HepG2 (cell line): ENCODE measurements around the gene ADCY1. TPM values are rescaled to one million over a fixed set of nuclear protein-coding genes. Genes with fewer than 3 reads are reported as not detected.

Source experiments
- ARID3A ChIP-seq: IDR thresholded peaks from 2 replicates; pipeline ENCODE4 v1.6.1; 2012; ENCODE audit warnings: low read depth, low read length, improper control_type of control experiment
- CREB1 ChIP-seq, 2 experiments: fragments of 450-650 bp in 1 of 2; IDR thresholded peaks; 2 replicates each; pipeline ENCODE4 v1.6.1; 2016 to 2017; ENCODE audit warnings: control low read depth in 1 of 2, mild to moderate bottlenecking in 1 of 2, missing compliant biosample characterization in 1 of 2, missing genetic modification characterization in 1 of 2
- HNF1B ChIP-seq: sonication (generic); formaldehyde crosslinking; IDR thresholded peaks from 2 replicates; pipeline ENCODE4 v1.5.1; 2020; ENCODE audit warnings: mild to moderate bottlenecking, moderate library complexity, missing genetic modification reagents
- IRF1 ChIP-seq: sonication (generic); formaldehyde crosslinking; IDR thresholded peaks from 2 replicates; pipeline ENCODE4 v1.4.0; 2020; ENCODE audit warnings: low read depth, mild to moderate bottlenecking, missing genetic modification reagents
- MXD4 ChIP-seq: IDR thresholded peaks from 2 replicates; pipeline ENCODE4 v1.6.1; 2016; ENCODE audit warnings: mild to moderate bottlenecking, missing biosample characterization, missing genetic modification reagents
- NCOA5 ChIP-seq: sonication (generic); formaldehyde crosslinking; IDR thresholded peaks from 2 replicates; pipeline ENCODE4 v1.4.0; 2020; ENCODE audit warnings: missing genetic modification reagents
- NR0B2 ChIP-seq: sonication (generic); formaldehyde crosslinking; IDR thresholded peaks from 2 replicates; pipeline ENCODE4 v1.4.0; 2020; ENCODE audit warnings: mild to moderate bottlenecking, missing genetic modification reagents
- PCBP2 ChIP-seq: fragments of 200-400 bp; formaldehyde crosslinking; optimal IDR thresholded peaks from 2 replicates; pipeline ENCODE3; 2018; ENCODE audit warnings: low read length, low read depth; ENCODE audit not compliant: poor library complexity, severe bottlenecking
- PHF20 ChIP-seq: sonication (generic); formaldehyde crosslinking; IDR thresholded peaks from 2 replicates; pipeline ENCODE4 v1.5.0; 2020; ENCODE audit warnings: mild to moderate bottlenecking, missing genetic modification reagents
- RXRA ChIP-seq: sonication (generic); formaldehyde crosslinking; IDR thresholded peaks from 2 replicates; pipeline ENCODE4 v1.5.1; 2020; ENCODE audit warnings: missing genetic modification reagents
- XRCC5 ChIP-seq: fragments of 200-400 bp; formaldehyde crosslinking; optimal IDR thresholded peaks from 2 replicates; pipeline ENCODE3; 2017; ENCODE audit warnings: mild to moderate bottlenecking, low read length
- ZBTB20 ChIP-seq: sonication (generic); formaldehyde crosslinking; IDR thresholded peaks from 2 replicates; pipeline ENCODE4 v1.8.1; 2023; ENCODE audit warnings: missing genetic modification reagents, low read depth, mild to moderate bottlenecking, borderline replicate concordance
- ZKSCAN1 ChIP-seq: fragments of 150-350 bp; IDR thresholded peaks from 2 replicates; pipeline ENCODE4 v1.6.1; 2014; ENCODE audit warnings: low read length
- ZNF101 ChIP-seq: sonication (generic); formaldehyde crosslinking; IDR thresholded peaks from 2 replicates; pipeline ENCODE4 v1.4.0; 2020; ENCODE audit warnings: mild to moderate bottlenecking, low read depth, missing genetic modification reagents, borderline replicate concordance
- ZNF280B ChIP-seq: sonication (generic); formaldehyde crosslinking; IDR thresholded peaks from 2 replicates; pipeline ENCODE4 v1.5.0; 2020; ENCODE audit warnings: missing genetic modification reagents, mild to moderate bottlenecking, borderline replicate concordance
- ZNF687 ChIP-seq: sonication (generic); formaldehyde crosslinking; IDR thresholded peaks from 2 replicates; pipeline ENCODE4 v1.5.1; 2020; ENCODE audit warnings: mild to moderate bottlenecking, missing genetic modification reagents, moderate library complexity
- polyA plus RNA-seq, 8 experiments: library from polyadenylated mRNA; depleted of rRNA in 3 of 8; stranded (reverse) in 7 of 8; unstranded in 1 of 8; fragments of >200 nt; fragmentation: Illumina TruSeq in 4 of 8; extraction: Trizol in 4 of 8; gene quantifications; 2 replicates each; pipeline versions ENCODE4 v1.2.1 to v1.2.3, GENCODE V29; 2011 to 2016; ENCODE audit warnings: low read depth in 4 of 8, missing spikeins in 1 of 8, mixed read lengths in 1 of 8; ENCODE audit not compliant: insufficient read depth in 1 of 8
- total RNA-seq, 5 experiments: library from RNA; depleted of rRNA; stranded (reverse); fragments of >200 nt; fragmentation: Illumina TruSeq; extraction: Trizol; gene quantifications; 2 replicates each; pipeline ENCODE4 v1.2.3, GENCODE V29; 2016; ENCODE audit warnings: low read depth in 1 of 5

ADCY1 gene
- total and polyA plus RNA-seq, 2 of the 13 experiments (the other 11 are each of a cell fraction or from before 2014, with no cell fraction given) = 0.80 to 1.2 TPM

GRCh38 chr7:45691155-45691656 is 117.0 kb downstream of the ADCY1 start (continued):
- TF ChIP-seq MXD4 (peak; percentile 89; the same call in 1 of the 2 replicates), HNF1B (CRISPR knock-in tag) (peak; percentile 100), ZNF687 (no peak; the same call in 1 of the 2 replicates), IRF1 (CRISPR knock-in tag) (no peak), ZNF280B (CRISPR knock-in tag) (no peak), ARID3A (0 out of 2 replicates have a peak, but pooled peaks have one; percentile 52), NCOA5 (CRISPR knock-in tag) (no peak), RXRA (CRISPR knock-in tag) (no peak; the same call in 1 of the 2 replicates), XRCC5 (peak; percentile 49), ZBTB20 (CRISPR knock-in tag) (peak; percentile 96), ZKSCAN1 (no peak), ZNF101 (CRISPR knock-in tag) (peak; percentile 48; the same call in 1 of the 2 replicates), PCBP2 (no peak), CREB1 (IDR thresholded peaks at IDR 0.05) (peak; percentile 32; the same call in 1 of the 2 replicates), CREB1 (CRISPR knock-in tag; IDR thresholded peaks at IDR 0.05) (peak; percentile 90), NR0B2 (CRISPR knock-in tag) (peak; percentile 54; the same call in 1 of the 2 replicates), PHF20 (CRISPR knock-in tag) (no peak)
